ENCODE results near the gene IQCE.
A peak's percentile ranks its signal among the peaks of the same experiment; 100 is the strongest.

IQCE gene

DNA sequence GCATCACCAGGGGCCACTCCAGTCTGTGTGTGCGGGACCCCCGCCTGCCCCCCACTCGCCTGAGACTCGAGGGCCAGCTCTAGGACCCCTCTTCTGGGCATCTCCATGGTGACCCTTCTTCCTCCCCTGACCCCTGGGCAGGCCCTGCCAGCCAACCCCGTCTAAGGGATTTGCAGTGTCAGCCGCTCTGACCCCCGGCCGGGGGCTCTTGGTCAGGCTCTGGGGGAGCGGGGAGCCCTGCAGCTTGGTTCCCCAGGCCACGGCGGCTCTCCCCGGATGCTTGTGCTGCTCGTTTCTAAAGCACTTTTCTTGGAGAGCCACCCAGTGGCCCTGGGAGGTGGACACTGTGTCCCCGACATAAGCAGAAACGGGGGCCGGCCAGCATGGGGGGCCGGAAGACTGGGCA is 78.3 kb downstream of the IQCE start:
- DNase-seq: no peak

DNA sequence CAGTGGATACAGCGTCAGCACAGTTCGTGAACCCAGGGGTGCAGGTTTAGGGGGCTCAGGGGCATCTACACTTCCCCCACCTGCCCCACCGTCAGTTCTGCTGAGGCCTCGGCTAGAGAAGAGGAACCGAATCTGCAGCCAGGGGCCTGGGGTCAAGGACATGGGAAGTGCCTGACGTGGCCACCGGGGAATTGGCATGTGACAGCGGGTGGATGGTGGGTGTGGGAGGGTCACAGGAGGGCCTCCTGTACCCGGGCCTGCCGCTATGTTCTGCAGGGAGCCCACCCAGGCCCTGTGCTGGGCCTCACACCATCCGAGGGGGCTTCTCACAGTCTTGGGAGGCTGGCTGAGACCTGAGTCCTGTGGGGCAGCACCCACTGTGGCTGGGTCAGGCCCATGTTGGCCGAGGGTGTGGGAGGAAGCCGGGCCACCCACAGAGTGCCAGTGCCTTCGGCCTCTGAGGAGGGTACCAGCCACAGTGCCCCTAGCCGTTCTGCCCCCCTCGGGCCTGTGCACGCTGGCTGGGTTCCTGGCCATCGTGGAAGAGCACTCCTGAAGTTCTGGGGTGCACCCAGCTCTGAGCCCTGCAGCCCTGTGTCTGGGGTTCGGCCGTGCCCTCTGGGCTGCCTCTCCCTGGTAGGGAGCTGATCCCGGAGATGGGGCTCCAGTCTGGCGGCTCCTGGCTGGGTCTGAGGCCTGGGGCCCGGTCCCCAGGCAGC is 78.9 kb downstream of the IQCE start:
- DNase-seq: no peak

DNA sequence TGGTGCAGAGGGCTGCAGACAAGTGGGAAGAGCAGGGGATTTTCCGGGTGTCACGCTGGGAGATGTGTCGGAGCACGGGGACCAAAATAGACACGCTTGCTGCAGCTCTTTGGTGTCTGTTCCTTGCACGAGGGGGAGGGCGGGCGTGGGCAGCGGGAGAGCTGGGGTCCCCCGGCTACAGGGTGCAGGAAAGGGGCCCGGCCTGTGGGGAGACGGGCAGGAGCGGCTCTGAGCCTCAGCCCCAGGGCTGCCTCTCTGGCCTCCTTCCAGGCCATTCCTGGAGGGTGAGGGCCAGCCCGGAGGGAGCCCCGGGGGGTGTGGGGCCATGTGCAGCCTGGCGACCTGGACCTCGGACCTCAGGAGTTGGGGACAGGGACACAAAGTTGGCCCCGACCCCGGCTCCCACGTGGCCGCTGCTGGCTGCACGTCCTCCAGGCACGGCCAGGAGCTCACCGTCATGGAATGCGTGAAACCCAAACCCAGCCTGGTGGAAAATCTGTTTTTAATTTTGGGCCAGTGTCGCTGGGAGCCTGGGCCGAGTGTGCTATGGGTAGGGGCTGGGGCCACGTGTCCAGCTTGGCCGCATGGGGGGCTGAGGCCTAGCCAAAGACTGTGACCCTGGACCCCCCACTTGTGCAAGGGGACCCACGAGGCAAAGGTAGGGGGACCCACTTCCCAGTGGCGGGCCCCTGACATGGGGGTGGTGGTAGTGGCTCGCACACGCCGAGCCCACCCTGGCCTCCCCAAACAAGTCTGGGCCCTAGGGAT is 79.6 kb downstream of the IQCE start:
- no peak for DNase-seq

DNA sequence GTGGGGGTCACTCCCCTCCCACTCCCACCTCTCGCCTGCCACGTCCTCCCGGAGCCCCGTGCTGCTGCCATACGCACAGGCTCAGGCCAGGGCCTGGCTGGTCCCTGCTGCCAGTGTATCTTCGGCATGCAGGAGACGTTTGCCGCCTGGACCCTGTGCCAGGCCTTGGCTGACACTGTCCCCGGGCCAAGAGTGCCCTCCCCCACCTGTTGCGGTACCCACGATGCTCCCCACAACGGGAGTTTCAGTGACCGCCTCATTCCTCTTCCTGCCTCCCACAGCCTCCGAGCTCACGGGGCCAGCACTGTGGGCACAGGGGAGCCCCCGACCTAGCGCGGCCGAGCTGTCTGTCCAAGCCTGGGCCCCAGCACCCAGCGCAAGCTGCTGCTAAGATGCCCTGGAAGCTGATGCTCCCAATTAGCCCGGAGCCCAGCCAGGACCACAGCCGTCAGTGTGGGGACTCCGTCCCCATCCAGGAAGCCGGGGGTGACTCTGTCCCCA is 80.5 kb downstream of the IQCE start:
- DNase-seq: no peak

DNA sequence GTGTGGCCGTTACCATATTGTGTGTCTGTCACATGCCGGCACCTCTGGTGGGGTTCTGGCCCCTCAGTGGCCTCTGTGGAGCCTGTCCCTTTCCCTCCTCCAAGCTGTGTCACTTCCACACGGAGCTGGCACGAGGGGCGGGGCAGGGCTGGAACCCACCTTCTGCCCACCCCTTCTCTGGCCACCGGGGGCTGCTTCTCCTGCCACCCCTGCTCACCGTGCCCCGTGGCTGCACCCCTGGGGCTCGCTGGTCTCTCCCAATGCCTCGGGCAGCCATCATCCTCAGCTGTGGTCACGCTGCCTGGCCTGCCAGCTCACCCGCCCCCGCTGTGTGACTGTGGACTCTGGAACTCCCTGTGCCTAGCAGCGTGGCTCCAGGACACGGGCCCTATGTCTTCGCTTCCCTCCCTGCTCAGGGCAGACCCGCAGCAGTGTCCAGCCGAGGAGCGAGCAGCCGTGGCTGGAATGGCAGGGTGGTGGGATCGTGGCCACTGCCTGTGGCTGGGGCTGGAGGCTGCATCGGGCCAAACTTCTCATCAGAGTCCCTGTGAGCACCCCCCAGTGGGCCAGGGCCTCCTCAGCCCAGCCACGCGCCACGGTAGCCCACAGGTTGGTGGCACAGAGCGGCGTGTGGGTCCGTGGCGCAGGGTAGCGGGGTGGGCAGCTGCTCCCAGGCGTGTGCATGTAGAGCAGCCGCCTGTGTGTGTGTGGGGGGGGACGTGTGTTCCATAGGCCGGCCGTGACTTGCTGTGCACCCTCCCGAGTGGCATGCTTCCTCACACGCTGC is 81.1 kb downstream of the IQCE start:
- DNase-seq: no peak

DNA sequence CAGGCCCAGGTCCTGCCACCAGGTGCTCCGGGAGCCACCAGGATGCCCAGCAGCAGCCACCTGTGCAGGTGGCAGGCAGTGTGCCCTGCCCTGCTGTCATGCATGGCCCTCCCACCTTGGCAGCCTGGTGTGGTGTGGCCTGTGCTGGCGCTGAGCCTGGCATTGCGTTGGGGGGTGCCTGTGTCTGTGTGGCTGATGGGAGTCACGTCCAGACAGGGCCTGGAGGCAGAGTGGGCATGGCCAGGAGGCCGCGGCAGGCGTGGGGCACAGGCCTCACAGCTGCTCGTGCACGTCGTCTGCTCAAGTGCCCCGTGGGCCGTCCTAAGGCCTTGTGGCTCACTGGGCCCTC is 81.7 kb downstream of the IQCE start:
- DNase-seq: peak; percentile 28

DNA sequence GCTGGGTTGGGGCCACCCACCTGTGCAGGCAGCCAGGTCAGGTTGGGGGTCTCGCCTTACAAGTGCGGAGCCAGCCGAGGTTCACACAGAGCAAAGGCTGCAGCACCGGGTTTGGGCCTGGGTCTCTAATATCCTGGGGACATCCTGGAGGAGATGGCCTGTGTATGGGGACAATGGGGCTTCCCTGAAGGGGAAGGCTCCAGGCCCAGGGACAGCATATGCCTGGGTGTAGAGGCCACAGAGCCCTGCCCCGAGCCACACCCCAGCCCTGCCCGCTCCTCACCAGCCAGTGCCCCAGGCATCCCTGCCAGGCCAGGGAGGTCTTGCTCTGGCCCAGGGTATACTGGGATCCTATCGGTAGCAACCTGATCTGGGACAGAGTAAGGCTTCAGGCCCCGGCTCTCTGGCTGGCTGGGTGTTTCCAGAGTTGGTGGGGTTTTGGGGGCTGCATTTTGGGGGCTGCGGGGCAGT is 82.1 kb downstream of the IQCE start:
- DNase-seq: no peak

DNA sequence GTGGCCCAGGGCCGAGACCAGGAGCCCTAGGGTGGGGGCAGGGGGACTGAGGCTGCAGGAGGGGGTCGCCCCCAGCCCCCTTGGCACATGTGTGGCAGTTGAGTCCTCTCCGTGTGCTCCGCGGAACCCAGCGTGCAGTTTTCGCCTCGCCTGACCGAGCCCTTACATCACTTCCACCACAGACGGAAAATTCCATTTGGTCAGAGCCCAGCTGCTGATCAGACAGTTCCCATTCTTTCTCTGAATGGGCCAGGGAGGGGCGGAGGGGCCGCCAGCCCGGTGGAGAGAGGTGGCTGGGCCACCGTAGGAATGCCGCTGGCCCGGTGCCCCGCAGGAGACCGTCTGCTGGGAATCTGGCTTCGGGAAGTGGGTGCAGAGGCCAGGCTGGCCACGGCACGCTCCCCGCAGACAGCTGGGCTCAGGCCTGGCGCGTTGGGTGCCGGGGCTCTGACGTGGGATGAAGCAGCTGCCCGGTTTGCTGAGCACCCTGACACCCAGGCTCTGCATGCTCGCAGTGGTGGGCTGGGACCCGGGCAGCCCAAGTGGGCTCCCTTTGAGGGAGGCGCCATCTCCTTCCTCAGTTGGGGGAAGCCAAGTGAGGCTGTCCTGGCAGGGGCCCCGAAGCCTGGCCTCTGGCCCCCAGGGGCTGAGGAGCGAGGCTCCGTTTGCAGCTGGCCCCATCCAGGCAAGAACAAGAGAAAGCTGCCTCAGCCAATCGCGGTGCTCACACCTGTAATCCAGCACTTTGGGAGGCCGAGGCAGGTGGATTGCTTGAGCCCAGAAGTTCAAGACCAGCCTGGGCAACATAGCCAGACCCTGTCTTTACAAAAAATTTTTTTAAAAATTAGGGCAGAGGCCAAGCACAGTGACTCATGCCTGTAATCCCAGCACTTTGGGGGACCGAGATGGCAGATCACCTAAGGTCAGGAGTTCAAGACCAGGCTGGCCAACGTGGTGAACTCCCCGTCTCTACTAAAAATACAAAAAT is 82.9 kb downstream of the IQCE start:
- DNase-seq: no peak

DNA sequence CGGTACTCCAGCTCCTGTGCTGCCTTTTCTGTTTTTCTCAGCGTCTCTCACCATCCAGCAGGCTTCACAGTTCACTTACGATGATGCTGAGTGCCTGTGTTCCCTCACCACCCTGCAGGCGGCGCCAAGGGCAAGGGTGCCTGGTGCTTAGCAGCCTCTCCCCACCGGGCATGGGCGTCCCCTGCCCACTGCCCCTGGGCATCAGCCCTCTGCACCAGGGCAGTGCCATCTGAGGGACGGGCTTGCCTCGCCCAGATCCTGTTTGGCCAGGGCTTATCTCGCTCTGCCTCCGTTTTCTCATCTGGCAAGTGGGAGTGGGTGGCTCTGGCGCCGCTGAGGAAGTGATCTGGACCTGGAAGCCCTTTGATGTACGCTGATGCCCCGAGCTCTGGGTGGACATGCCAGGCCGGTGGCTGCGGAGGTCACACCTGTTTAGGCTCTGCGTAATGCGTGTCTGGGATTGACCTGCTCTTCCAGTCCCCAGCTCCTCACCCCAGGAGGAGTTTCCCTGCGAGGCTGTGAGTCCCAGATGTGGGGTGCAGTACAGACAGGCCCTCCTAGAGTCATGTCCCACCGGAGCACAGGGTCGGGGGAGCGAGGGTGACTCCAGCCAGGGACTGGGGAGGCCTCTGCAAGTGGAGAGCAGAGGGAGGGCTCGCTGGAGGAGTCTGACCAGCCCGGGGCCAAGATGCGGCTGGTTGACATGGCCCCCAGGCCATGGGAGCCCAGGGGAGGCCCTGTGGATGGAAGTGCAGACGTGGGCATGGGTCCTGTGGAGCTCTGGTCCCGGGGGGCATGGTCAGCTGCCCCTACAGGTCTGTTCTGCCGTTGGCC is 84.8 kb downstream of the IQCE start:
- no peak for DNase-seq

DNA sequence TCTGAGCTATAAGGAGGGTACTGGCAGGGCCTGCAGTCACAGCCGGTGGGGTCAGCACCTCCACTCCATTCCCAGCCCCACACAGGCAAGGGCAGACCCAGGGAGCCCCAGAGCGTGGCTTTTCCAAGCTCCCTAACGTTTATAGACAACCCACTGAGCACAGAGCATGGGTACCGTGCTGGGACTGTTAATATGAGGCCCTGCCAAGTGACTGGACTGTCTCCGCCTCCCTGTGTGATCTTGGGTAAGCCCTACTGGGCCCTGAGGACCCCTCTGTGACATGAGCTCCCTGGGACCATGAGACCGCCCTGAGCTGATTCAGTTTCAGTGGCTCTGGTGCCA is 85.4 kb downstream of the IQCE start:
- DNase-seq: no peak

DNA sequence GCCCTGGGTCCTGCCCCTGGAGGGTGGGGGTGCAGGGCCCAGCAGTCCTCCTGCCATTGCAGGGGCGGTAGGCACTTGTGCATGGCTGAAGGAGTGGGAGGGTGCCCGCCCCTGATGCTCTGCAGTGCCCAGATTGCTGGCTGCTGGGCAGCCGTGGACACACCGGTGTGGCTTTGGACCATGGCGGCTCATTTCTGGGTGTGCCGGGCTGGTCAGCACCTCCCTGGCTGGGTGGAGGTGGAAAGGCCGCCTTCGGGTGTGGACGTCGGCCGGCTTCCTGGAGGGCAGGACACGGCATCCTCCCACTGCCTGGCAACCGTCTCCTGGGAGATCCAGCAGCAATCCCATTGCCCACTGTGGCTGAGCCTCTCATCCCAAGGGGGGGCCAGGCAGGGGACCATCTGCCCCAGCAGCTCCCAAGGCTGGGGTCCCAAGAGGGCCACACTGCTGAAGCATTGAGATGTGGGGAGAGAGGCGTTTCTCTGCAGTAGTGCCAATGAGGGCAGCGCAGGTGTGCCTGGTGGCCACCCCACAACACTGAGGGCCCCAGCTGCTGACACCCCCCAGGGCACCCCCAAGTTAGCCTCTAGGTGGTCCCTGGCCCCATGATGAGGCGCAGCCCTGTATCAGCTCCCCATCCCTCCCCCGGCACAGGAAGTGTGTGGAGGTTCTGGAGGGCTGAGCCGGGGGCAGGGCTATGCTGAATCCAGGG is 85.9 kb downstream of the IQCE start:
- DNase-seq: no peak

DNA sequence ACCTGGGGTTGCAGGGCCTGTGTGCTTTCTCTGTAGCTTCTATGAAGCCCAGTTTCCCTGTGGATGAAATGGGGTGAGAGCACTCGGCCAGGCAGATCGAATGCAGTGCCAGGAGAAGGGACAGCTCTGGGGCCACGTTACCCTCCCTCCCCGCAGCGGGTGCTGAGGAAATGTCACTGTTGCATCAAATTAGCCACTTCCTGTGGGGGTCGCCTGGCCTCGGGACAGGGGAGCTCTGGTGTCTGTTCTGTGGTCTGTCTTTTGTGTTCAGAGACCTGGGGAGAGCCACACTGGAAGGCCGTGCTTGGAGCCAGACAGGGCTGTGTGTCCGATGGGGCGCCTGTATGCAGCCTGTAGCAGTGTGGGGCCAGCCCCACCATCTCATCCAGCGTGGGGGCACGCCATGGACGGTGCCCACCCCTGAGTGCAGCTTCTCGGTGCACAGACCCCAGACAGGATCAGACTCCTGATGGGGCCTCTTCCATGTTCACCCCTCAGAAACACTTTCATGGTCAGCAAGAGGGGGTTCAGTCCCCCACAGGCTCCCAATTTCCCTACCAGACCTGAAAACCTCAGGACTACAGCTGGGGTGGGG is 86.6 kb downstream of the IQCE start:
- DNase-seq: no peak

DNA sequence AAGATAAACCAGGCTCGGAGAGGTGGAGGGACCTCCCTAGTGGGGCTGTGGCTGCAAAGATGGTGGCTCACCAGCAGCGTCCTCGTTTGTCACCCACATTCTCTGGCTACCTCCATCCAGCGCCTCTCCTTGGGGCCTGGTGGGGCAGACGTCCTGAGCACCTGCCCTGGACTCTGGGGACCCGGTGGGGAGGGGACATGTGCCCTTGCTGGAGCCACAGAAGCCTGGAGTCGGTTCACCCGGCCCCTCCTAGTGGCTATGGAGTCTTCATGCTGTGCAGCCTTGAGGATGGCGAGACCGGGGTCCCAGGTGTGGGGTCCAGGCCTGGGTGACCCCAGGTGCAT is 87.5 kb downstream of the IQCE start:
- no peak for DNase-seq

DNA sequence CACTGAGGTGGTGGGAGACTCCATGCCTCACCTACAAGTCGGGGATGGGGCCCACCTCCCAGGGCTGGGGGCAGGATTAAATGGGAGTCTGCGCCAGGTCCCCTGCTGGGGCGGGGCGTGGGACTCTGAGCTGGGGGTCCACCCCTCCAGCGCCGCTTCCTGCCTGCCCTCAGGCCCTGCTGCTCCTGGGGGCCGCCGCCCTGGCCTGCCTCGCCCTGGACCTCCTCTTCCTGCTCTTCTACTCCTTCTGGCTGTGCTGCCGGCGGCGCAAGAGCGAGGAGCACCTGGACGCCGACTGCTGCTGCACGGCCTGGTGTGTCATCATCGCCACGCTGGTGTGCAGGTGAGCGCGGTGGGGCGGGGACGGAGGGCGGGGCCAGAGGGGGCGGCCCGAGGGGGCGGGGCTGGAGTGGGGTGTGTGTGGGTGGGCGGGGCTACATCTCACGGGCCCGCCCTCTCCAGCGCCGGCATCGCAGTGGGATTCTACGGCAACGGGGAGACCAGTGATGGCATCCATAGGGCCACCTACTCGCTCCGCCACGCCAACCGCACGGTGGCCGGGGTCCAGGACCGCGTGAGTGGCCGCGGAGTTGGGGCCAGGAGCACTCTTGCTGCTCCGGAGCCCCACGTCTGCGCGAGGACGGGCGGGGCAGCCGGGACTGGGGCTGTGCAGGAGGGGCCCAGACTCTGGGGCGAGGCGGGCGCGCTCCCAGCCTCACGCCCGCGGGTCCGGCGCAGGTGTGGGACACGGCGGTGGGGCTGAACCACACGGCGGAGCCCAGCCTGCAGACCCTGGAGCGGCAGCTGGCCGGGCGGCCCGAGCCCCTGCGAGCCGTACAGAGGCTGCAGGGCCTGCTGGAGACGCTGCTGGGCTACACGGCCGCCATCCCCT is 88.1 kb downstream of the IQCE start:
- DNase-seq: no peak

DNA sequence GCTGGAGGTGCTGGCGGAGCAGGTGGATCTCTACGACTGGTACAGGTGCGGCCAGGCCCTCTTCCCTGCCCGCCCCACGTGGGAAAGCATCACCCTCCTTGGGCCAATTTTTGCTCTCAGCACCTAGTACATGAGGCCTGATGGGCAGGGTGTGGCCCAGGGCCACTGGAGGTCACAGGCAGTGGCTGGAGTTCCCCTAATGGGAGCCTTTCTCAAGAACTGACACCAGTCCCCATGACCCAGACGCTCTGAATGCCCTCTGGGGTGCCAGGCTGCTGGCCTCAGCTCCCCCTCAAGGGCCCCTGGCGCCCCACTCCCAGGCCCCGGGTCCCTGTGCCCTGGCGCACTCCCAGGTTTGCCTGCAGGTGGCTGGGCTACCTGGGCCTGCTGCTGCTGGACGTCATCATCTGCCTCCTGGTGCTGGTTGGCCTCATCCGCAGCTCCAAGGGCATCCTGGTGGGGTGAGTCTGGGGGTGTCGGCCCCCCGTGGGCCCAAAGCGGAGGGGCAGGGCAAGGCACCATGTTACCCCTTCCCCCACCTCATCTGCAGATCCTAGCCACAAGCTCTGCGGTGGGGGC is 88.9 kb downstream of the IQCE start:
- no peak for DNase-seq

DNA sequence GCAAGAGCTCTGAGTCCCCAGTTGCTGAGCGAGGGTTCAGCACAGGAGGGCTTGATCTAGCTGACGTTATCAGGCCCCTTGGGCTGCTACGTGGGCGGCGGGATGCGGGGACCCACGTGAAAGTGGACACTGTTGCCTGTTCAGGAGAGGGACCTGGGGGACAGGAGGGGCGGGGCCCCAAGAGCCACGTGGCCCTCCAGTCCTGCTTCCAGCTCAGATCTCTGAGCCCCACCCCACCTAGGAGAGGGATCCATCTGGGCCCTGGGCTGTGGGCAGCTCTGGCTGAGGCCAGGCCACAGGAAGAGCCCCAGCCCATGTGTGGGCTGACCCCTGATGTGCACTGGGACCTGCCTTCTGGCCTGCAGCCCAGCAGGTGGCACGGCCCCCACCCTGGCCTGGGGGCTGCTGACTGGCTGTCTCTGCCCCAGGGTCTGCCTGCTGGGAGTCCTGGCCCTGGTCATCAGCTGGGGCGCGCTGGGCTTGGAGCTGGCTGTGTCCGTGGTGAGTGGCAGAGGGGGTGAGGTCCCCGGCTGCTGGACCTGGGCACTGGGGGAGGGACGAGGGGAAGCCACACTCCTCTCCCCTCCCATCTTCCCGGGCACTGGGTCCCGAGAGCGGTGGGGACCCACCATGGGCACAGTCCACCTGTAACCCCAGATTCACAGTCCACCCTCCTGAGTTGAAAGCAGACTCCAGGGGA is 90.5 kb downstream of the IQCE start:
- no peak for DNase-seq

DNA sequence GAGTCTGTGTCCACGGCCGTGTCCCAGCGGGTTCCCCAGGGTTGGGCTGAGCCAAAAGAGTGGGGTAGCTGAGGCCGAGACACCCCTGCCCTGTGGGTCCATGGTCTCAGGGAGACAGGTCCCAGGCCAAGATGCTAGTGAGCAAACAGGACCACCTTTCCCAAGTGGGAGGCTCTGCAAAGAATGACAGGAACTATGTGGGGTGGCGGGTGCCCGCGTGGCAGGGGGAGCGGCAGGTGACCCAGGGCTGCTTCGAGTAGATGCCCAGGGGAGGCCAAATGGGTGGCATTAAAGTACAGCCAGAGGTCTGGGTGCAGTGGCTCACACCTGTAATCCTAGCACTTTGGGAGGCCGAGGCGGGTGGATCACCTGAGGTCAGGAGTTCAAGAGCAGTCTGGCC is 91.2 kb downstream of the IQCE start:
- DNase-seq: no peak

DNA sequence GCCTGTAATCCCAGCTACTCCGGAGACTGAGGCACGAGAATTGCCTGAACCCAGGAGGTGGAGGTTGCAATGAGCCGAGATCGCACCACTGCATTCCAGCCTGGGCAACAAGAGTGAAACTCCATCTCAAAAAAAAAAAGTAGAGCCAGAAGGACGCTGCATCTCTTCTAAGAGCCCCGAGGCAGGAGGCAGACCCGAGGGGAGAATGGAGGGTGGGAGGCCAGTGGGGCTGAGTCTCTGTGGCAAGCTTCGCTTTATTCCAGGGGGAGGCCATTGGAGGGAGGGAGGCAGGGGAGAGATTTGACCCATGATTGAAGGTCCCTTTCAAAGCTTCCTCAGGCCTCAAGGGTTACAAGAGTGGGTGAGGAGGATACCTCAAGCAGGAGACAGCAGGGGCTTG is 91.7 kb downstream of the IQCE start:
- DNase-seq: no peak
